RWPE2 (cell line): ENCODE measurements around the gene CNDP2.
"Not testable (repeated sequence)": the region's sequence is repeated elsewhere in the genome, so short reads cannot be mapped to it uniquely, and the experiment has no call there.

ENCODE experiments used
- ATAC-seq: fragments of 200-7000 bp; cut with Tn5 transposase; 3 replicates; pipeline ENCODE4 v1.9.1; 2021; ENCODE audit warnings: low read depth
- DNase-seq: peaks from one replicate; pipeline ENCODE4 v3.0.0-alpha.2; 2020; ENCODE audit warnings: low spot score
- H3K27ac ChIP-seq: fragments of 450-650 bp; 2 replicates; pipeline ENCODE4 v1.5.1; 2017; ENCODE audit warnings: mild to moderate bottlenecking; ENCODE audit not compliant: poor library complexity, severe bottlenecking
- H3K27me3 ChIP-seq: fragments of 250-450 bp; sonication (Bioruptor Pico); 2 replicates; pipeline ENCODE4 v1.5.1; 2021; ENCODE audit warnings: mild to moderate bottlenecking, moderate library complexity; ENCODE audit not compliant: insufficient read depth, poor library complexity, severe bottlenecking
- H3K36me3 ChIP-seq: fragments of 250-450 bp; sonication (Bioruptor Pico); 2 replicates; pipeline ENCODE4 v1.5.1; 2020; ENCODE audit warnings: low read depth, mild to moderate bottlenecking, moderate library complexity
- H3K4me1 ChIP-seq: fragments of 250-450 bp; sonication (Bioruptor Pico); 2 replicates; pipeline ENCODE4 v1.5.1; 2021; ENCODE audit warnings: mild to moderate bottlenecking, moderate library complexity; ENCODE audit not compliant: insufficient read depth, poor library complexity, severe bottlenecking
- H3K4me3 ChIP-seq: fragments of 250-450 bp; sonication (Bioruptor Pico); 2 replicates; pipeline ENCODE4 v1.5.1; 2021; ENCODE audit warnings: mild to moderate bottlenecking, moderate library complexity; ENCODE audit not compliant: severe bottlenecking
- H3K9me3 ChIP-seq: fragments of 250-450 bp; sonication (Bioruptor Pico); 2 replicates; pipeline ENCODE4 v1.5.1; 2021; ENCODE audit warnings: mild to moderate bottlenecking, moderate library complexity; ENCODE audit not compliant: severe bottlenecking
- TF ChIP-seq, protein P1 (sequence below): fragments of 450-650 bp; IDR thresholded peaks from one replicate; pipeline ENCODE4 v1.5.1; 2017; ENCODE audit warnings: mild to moderate bottlenecking, moderate library complexity; ENCODE audit not compliant: poor library complexity, severe bottlenecking

Gene CNDP2

DNA sequence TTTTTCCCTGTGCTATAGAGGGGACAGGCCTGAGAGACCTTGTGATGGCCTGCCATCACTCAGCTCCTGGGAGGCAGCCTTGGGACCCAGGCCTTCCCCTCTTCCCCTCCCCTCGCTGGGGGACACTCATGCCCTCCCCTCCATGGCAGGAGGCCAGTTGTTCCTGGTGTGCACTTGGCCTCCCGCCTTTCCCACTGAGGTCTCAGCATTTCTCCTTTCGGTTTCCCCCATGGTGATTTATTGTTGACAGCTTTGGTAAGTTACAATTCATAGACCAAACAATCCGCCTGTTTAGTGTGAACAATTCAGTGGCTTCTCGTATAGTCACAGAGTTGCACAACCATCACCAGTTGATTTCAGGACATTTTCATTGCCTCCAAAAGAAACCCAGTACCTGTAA lies 27.9 kb downstream of the CNDP2 start:
- H3K4me1 ChIP-seq: no peaks in the 10 kb centered on the region
- DNase-seq: no peak
- ATAC-seq: no peak
- H3K36me3 ChIP-seq: peaks cover 16% of the 10 kb centered on the region
- no peaks in the 10 kb centered on the region for H3K9me3 ChIP-seq
- H3K27ac ChIP-seq: no peak overlapping the region
- no peaks in the 10 kb centered on the region for H3K27me3 ChIP-seq
- TF ChIP-seq, protein P1, sequence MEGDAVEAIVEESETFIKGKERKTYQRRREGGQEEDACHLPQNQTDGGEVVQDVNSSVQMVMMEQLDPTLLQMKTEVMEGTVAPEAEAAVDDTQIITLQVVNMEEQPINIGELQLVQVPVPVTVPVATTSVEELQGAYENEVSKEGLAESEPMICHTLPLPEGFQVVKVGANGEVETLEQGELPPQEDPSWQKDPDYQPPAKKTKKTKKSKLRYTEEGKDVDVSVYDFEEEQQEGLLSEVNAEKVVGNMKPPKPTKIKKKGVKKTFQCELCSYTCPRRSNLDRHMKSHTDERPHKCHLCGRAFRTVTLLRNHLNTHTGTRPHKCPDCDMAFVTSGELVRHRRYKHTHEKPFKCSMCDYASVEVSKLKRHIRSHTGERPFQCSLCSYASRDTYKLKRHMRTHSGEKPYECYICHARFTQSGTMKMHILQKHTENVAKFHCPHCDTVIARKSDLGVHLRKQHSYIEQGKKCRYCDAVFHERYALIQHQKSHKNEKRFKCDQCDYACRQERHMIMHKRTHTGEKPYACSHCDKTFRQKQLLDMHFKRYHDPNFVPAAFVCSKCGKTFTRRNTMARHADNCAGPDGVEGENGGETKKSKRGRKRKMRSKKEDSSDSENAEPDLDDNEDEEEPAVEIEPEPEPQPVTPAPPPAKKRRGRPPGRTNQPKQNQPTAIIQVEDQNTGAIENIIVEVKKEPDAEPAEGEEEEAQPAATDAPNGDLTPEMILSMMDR: no peak
- H3K4me3 ChIP-seq: no peak overlapping the region

DNA sequence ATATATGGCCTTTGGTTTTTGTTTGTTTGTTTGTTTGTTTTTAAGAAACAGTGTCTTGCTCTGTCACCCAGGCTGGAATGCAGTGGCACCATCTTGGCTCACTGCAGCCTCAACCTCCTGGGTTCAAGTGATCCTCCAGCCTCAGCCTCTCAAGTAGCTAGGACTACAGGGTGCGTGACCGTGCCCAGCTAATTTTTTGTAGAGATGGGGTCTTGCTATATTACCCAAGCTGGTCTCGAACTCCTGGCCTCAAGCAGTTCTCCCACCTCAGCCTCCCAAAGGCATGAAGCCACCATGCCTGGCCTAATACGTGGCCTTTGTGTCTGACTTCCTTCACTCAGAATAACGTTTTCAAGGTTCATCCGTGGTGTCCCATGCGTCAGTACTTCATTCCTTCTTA lies 28.8 kb downstream of the CNDP2 start:
- not testable (repeated sequence) for DNase-seq, H3K27ac ChIP-seq, H3K27me3 ChIP-seq, H3K4me1 ChIP-seq, ATAC-seq, H3K4me3 ChIP-seq, H3K36me3 ChIP-seq, H3K9me3 ChIP-seq

DNA sequence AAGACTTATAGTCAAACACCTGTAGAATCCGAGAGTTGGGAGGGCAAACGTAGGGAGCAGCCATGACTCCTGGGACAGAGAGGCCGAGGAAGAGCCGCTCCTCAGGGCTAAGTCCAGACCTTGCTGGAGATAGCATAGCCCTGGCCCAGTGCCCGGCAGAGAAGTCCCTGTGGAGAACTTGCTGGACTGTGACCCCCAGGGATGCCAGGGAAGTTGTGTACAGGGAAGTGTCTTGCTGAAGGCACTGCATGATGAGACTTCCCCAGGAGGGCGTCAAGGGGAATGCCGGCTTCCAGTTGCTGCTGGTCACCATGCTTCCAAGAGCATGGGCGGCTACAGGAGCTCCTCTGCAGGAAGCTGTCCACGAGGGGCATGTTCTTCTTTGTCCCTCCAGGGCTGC lies 29.6 kb downstream of the CNDP2 start:
- no peaks in the 10 kb centered on the region for H3K4me1 ChIP-seq
- no peaks in the 10 kb centered on the region for H3K27me3 ChIP-seq
- H3K4me3 ChIP-seq: no peak overlapping the region
- no peak for DNase-seq
- TF ChIP-seq, protein P1: no peak
- 0 out of 2 replicates have a peak, but pooled peaks cover under 1% of the 10 kb centered on the region for H3K36me3 ChIP-seq
- H3K9me3 ChIP-seq: no peaks in the 10 kb centered on the region
- no peak overlapping the region for H3K27ac ChIP-seq
- ATAC-seq: no peak

DNA sequence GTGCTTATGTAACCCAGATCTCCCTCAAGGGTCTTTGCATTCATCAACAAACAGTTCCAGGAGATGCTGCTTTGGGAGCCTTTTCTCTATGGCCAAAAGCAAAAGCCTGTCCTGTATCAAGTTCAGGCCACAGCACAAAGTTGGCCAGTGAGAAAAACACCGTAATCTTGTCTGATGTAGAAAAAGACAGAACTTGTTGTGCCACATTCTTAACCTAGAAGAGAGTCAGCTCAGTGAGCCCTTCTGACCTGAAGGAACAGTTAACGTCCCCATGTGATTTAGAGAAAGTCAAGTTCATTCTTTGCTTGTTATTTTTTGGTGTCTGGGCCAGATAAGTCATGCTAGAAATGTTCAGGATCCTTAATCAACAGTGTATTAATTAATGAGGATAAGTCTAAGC lies 30.3 kb downstream of the CNDP2 start:
- Histone ChIP-seq H3K27me3 (no peaks in the 10 kb centered on the region), H3K4me3 (no peak overlapping the region), H3K36me3 (no peaks in the 10 kb centered on the region), H3K4me1 (no peaks in the 10 kb centered on the region), H3K9me3 (no peaks in the 10 kb centered on the region), H3K27ac (no peak overlapping the region)
- no peak for ATAC-seq
- TF ChIP-seq, protein P1: no peak
- no peak for DNase-seq

DNA sequence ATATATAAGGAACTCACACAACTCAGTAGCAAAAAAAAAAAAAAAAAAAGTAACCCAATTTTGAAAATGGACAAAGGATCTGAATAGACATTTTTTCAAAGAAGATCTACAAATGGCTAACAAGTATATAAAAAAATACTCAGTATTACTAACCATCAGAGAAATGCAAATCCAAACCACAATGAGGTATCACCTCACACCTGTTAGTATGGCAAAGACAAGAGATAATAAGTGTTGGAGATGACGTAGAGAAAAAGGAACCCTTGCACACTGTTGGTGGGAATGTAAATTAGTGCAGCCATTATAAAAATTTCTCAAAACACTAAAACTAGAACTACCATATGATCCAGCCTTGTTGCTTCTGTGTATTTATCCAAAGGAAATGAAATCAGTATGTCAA lies 32.3 kb downstream of the CNDP2 start:
- DNase-seq: no peak
- TF ChIP-seq, protein P1: no peak
- no peak overlapping the region for H3K4me3 ChIP-seq
- no peak overlapping the region for H3K27ac ChIP-seq
- H3K9me3 ChIP-seq: no peaks in the 10 kb centered on the region
- H3K4me1 ChIP-seq: no peaks in the 10 kb centered on the region
- H3K27me3 ChIP-seq: no peaks in the 10 kb centered on the region
- no peak for ATAC-seq
- H3K36me3 ChIP-seq: no peaks in the 10 kb centered on the region
